NCI-H1105 (cell line): ENCODE data around the gene ZNF597.

Experiments
- DNase-seq: peaks from one replicate; lab custom pipeline; 2025; lab: John Stamatoyannopoulos, UW

The ZNF597 gene

GRCh38 chr16:3443108-3444031 lies at the start of gene ZNF597, which contains the start of gene NAA60:
ZNF597 (minus strand) TSS chr16:3443504; CDS start chr16:3443153, 351 bp downstream.
NAA60 (plus strand) TSS chr16:3443680; CDS start chr16:3476228, 32,548 bp downstream.
- no peak for DNase-seq

- no peak for DNase-seq
Observed at GRCh38 chr16:3492356-3492755, 49.1 kb upstream of the ZNF597 start.

GRCh38 chr16:3490911-3491629 lies 47.8 kb upstream of the ZNF597 start:
- no peak for DNase-seq

- no peak for DNase-seq
Observed at GRCh38 chr16:3488801-3489200, 45.5 kb upstream of the ZNF597 start.

GRCh38 chr16:3487521-3488410 lies 44.5 kb upstream of the ZNF597 start:
- DNase-seq, result no peak

- DNase-seq, result no peak
Observed at GRCh38 chr16:3486506-3487215, 43.4 kb upstream of the ZNF597 start.

- no peak for DNase-seq
Observed at GRCh38 chr16:3485821-3486505, 42.7 kb upstream of the ZNF597 start.

- no peak for DNase-seq
Observed at GRCh38 chr16:3485097-3485745, 41.9 kb upstream of the ZNF597 start.

- DNase-seq, result no peak
Observed at GRCh38 chr16:3484318-3485096, 41.2 kb upstream of the ZNF597 start.

- DNase-seq, result no peak
Observed at GRCh38 chr16:3482659-3483241, 39.4 kb upstream of the ZNF597 start.

GRCh38 chr16:3481696-3482658 lies 38.7 kb upstream of the ZNF597 start:
- DNase-seq, result no peak

- DNase-seq, result no peak
Observed at GRCh38 chr16:3480901-3481695, 37.8 kb upstream of the ZNF597 start.

- DNase-seq, result no peak
Observed at GRCh38 chr16:3479654-3480216, 36.4 kb upstream of the ZNF597 start.

- no peak for DNase-seq
Observed at GRCh38 chr16:3478242-3478925, 35.1 kb upstream of the ZNF597 start.

- no peak for DNase-seq
Observed at GRCh38 chr16:3476409-3476808, 33.1 kb upstream of the ZNF597 start.
